Gastroesophageal sphincter (tissue), 3 donors: ENCODE measurements around the gene NAA35.

Experiments used
- CTCF ChIP-seq, 4 experiments: fragments of 200-600 bp in 2 of 4; fragments of 450-650 bp in 2 of 4; sonication (generic) in 1 of 4; IDR thresholded peaks; one replicate each; pipeline ENCODE4 v1.5.1; 2017 to 2019; ENCODE audit warnings: antibody characterized with exemption in 4 of 4, mild to moderate bottlenecking in 2 of 4, moderate library complexity in 2 of 4
- POLR2A ChIP-seq, 2 donors: fragments of 450-650 bp; IDR thresholded peaks; one replicate each; pipeline ENCODE4 v1.6.1; 2017; ENCODE audit warnings: antibody characterized with exemption in 2 of 2, mild to moderate bottlenecking in 2 of 2, moderate library complexity in 1 of 2

- TF ChIP-seq POLR2A (IDR thresholded peaks at IDR 0.05) (no peak), CTCF (IDR thresholded peaks at IDR 0.05) (no peak)
These were observed 54.2 kb downstream of the NAA35 start for GRCh38 chr9:85995097-85995496.
